H1 (cell line): ENCODE results near the gene TNS1. TPM values are rescaled to one million over a fixed set of nuclear protein-coding genes. Genes with fewer than 3 reads are reported as not detected.

Source experiments
- ASH2L ChIP-seq: fragments of 200-600, 300-600 bp; sonication (generic); IDR thresholded peaks from one replicate; pipeline ENCODE4 v1.7.1; 2017; ENCODE audit warnings: low read length
- EZH2 ChIP-seq: fragments of 200-600 bp; sonication (generic); IDR thresholded peaks from 2 replicates; pipeline ENCODE4 v1.7.1; 2012; ENCODE audit warnings: low read depth, mild to moderate bottlenecking, moderate library complexity, low read length, inconsistent platforms; ENCODE audit not compliant: severe bottlenecking
- HDAC6 ChIP-seq: IDR thresholded peaks from one replicate; pipeline ENCODE4 v1.7.1; 2012; ENCODE audit warnings: low read depth, mild to moderate bottlenecking, inconsistent platforms, low read length, moderate library complexity
- RAD21 ChIP-seq, 2 experiments: IDR thresholded peaks in 1 of 2; conservative IDR thresholded peaks in 1 of 2; 2 replicates each; pipeline ENCODE4 v1.6.1; 2011; ENCODE audit warnings: low read depth in 2 of 2, low read length in 2 of 2, improper control_type of control experiment in 1 of 2, inconsistent platforms in 1 of 2, mild to moderate bottlenecking in 1 of 2, moderate library complexity in 1 of 2
- RFX5 ChIP-seq: IDR thresholded peaks from 2 replicates; pipeline ENCODE4 v1.6.1; 2011; ENCODE audit warnings: low read depth, low read length, improper control_type of control experiment, borderline replicate concordance
- RNF2 ChIP-seq: fragments of 200-900, 300-1000 bp; sonication (generic); IDR thresholded peaks from 2 replicates; pipeline ENCODE4 v1.7.1; 2016; ENCODE audit warnings: borderline replicate concordance, low read depth, mild to moderate bottlenecking, antibody characterized with exemption, low read length; ENCODE audit not compliant: poor library complexity, severe bottlenecking; ENCODE audit errors: missing control alignments
- SP4 ChIP-seq: IDR thresholded peaks from 2 replicates; pipeline ENCODE4 v1.6.1; 2012; ENCODE audit warnings: low read length, inconsistent platforms
- polyA plus RNA-seq, 7 experiments: library from polyadenylated mRNA; depleted of rRNA in 3 of 7; stranded (reverse) in 5 of 7; unstranded in 2 of 7; fragments of >200 nt in 5 of 7; fragments of 200-250 nt in 2 of 7; gene quantifications; 1 replicate in 5 of 7; 2 replicates in 1 of 7; 4 replicates in 1 of 7; pipeline versions ENCODE4 v1.2.1 to v1.2.3, GENCODE V29; 2011 to 2013; ENCODE audit warnings: missing spikeins in 2 of 7, mixed read lengths in 2 of 7
- total RNA-seq: library from RNA; stranded (reverse); fragmentation: NEBNext Ultra II Directional; extraction: Animal tissue kit (Norgen Biotek cat#: 25700); gene quantifications from 2 replicates; pipeline ENCODE4 v1.2.1, GENCODE V29; 2021

The TNS1 gene
- total and polyA plus RNA-seq, 2 of the 8 experiments (the other 6 are each of a cell fraction or from before 2014, with no cell fraction given), result 1.5 to 5.1 TPM

- TF ChIP-seq HDAC6 (no peak), SP4 (no peak), EZH2 (no peak), RFX5 (no peak), RAD21 (IDR thresholded peaks at IDR 0.05 in 1 of 2, conservative IDR thresholded peaks at IDR 0.05 in 1 of 2; ENCODE audit: low read depth in 2 of 2, low read length in 2 of 2) (peak; percentile 8 to 15; a peak in 3 of 4 replicates), RNF2 (no peak), ASH2L (peak; percentile 52)
These were observed 81.8 kb downstream of the TNS1 start (continued) for GRCh38 chr2:217920879-217921603.
